HG03521 (cell line): ENCODE data around the gene PPP1R2.

Experiments used
- ATAC-seq: cut with Tn5 transposase; IDR thresholded peaks from one replicate; pipeline ENCODE4 v1.9.1; 2021; ENCODE audit warnings: mild to moderate bottlenecking, moderate library complexity; ENCODE audit not compliant: unreplicated experiment

PPP1R2 gene

GRCh38 chr3:195566797-195567196 lies 23.7 kb upstream of the PPP1R2 start:
- ATAC-seq, result no peak

DNA sequence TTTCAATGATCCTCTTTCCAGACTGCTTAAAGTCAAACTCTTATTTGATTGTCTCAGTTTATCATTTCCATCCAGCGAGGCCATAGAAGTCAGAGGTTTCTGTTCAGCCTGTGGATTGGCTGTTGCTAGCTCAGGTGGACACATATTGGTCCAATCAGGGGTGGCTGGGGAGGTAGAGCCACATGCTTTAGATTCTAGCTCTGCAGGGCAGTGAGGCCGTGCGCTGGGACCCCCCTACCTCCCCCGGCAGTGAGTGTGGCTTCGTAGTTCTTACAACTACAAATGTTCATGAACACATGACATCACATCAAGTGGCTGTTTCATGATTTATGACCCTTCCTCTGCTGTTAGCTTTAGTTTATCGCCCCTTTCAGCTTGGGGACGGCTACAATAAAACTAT lies 22.6 kb upstream of the PPP1R2 start:
- no peak for ATAC-seq

GRCh38 chr3:195563317-195563716 lies 20.2 kb upstream of the PPP1R2 start:
- no peak for ATAC-seq

- no peak for ATAC-seq
Observed at GRCh38 chr3:195559723-195560409, 16.7 kb upstream of the PPP1R2 start.

DNA sequence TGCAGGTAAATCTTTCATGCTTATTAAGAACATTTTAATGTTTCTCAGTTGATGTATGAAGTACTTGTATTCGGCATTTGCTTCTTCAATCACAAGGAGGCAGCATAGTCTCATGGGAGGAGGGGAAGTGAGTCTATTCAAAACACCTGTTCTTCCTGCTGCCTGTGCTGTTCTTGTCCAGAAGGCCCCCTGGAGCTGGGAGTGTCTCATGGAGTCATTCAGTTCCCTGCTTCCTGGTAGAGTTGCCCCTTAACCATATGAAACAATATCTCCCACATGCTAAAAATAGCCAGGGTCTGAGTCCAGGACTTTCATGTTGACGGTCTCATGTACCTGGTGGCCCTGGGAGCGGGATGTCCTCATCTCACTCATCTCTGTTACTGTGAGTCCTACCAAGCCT lies 15.5 kb upstream of the PPP1R2 start:
- no peak for ATAC-seq

GRCh38 chr3:195557322-195557721 lies 14.2 kb upstream of the PPP1R2 start:
- no peak for ATAC-seq

- ATAC-seq, result no peak
Observed at GRCh38 chr3:195556390-195556789, 13.3 kb upstream of the PPP1R2 start.

DNA sequence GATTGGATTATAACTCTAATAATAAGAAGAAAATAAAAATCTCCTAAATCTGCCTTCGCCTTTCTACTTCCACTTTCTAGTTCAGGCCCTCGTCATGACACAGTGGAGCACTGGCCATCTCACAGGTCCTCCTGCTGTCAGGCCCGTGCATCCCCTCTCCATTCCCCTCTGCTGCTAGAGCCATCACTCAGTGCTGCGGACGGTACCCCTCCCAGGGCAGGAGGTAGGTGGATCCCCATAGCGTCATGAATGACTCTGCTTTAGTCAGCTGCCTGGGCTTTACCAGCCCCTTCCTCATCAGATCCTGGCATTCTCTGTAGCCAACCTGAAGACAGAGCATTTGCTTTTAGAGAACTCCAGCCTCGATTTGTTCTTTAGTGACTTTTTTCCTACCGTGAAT lies 12.0 kb upstream of the PPP1R2 start:
- ATAC-seq, result no peak

DNA sequence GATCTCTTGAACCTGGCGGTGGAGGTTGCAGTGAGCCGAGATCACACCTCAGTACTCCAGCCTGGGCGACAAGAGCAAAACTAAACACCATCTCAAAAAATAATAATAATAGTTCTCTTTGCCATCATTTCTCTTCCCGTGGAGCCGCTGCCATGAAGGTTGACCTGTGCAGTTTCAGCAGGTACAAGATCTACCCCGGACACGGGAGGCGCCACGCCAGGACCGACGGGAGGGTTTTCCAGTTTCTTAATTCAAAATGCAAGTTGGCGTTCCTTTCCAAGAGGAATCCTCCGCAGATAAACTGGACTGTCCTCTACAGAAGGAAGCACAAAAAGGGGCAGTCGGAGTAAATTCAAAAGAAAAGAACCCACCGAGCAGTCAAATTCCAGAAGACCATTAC lies 11.3 kb upstream of the PPP1R2 start:
- ATAC-seq, result no peak

GRCh38 chr3:195553268-195553667 lies 10.1 kb upstream of the PPP1R2 start:
- no peak for ATAC-seq

DNA sequence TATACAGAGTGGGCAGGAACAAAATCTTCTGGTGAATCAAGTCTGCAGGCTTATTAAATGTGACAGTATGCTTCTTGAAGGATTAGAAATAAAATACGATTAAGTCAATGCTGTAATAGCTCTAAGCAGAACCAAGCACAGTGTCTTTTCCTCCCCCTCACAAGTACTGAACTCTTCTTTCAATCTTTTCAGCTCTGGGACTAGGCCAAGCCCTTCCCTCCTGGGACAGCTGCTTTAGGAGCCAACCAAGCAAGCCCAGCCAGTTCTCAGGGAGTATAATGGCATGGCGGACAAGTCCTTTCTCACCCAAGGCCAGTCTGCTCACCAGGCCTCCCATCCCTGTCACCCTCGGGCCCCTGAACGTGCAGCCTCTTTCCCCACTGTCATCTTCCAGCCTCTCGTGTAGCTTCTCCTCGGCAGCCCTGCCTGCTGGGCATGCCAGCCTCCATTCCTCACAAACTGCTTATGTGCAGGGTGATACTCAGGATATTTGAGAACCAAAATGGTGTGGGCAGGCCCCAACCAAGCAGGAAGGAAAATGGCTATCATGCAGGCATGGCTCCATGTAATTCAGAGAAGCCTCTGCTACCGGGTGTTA lies 8.4 kb upstream of the PPP1R2 start:
- no peak for ATAC-seq

- ATAC-seq, result no peak
Observed at GRCh38 chr3:195550723-195551122, 7.6 kb upstream of the PPP1R2 start.

GRCh38 chr3:195549931-195550519 lies 6.9 kb upstream of the PPP1R2 start:
- peak; percentile 60 for ATAC-seq

- ATAC-seq, result no peak
Observed at GRCh38 chr3:195548987-195549386, 5.9 kb upstream of the PPP1R2 start.

DNA sequence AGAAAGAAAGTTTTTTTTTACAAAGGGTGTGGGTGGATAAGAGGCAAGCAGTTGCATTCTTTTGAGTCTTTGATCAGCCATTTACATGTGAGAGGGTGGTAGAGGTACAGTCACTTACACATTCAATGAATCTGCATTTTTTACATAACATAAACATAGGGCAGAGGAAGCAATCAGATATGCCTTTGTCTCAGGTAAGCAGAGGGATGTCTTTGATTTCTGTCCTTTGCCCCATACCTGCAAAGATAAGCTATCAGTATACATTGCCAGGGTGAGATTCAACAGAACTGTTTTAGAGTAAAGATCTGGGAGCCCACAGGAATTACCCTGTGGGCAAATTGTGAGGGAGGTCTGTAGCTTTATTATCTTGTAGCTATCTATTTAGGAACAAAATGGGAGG lies 5.4 kb upstream of the PPP1R2 start:
- ATAC-seq, result no peak

GRCh38 chr3:195548006-195548405 lies 4.9 kb upstream of the PPP1R2 start:
- no peak for ATAC-seq

GRCh38 chr3:195546130-195546560 lies 3.0 kb upstream of the PPP1R2 start:
- ATAC-seq, result no peak

DNA sequence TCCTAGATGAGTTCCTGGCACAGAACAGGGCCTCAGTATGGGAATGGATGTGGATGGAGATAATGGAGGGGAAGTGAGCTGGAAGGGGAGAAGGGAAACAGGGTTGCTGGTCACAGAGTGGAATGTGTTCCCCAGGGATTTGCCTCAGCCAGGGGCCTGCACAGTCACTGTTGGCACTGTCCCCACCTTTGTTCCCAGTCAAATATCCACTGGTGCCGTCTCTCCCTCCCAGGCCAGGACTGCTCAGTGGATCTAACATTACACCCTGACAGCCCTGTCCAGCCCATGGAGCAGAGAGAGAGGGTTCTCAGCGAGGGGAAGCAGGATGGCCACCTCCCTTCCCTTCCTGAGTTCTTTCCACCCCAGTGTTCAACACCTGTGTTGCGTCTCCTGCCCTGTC lies 1.5 kb upstream of the PPP1R2 start:
- ATAC-seq, result no peak

DNA sequence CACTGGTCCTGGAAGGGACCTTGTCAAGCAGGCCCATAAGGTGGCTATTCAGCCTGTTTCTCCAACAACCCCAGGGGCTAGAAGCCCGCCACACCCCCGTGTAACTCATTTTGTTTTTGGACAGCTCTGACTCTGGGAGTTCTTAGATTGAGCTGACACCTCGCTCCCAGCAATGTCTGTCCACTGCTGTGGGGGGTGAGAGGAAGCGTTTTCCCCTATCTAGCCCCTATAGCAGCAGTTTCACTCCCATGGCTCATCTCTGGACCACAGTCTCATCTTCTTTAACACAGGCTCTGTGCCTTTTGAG lies 1.1 kb upstream of the PPP1R2 start:
- no peak for ATAC-seq

- no peak for ATAC-seq
Observed at GRCh38 chr3:195543500-195544229, 540 bp upstream of the PPP1R2 start.

GRCh38 chr3:195542316-195542697 lies 818 bp downstream of the PPP1R2 start:
- no peak for ATAC-seq

GRCh38 chr3:195540511-195540910 lies 2.6 kb downstream of the PPP1R2 start:
- ATAC-seq, result no peak
